H1 (cell line): ENCODE measurements around the gene FHL1.

Experiments
- ATF3 ChIP-seq: IDR thresholded peaks from 2 replicates; pipeline ENCODE4 v1.6.1; 2011; ENCODE audit warnings: low read depth, mild to moderate bottlenecking, low read length; ENCODE audit not compliant: insufficient read depth
- CTCF ChIP-seq, 3 experiments: IDR thresholded peaks; 1 replicate in 2 of 3; 2 replicates in 1 of 3; pipeline versions ENCODE4 v1.5.1 to v1.6.1; 2011; ENCODE audit warnings: low read length in 3 of 3, mild to moderate bottlenecking in 3 of 3, inconsistent platforms in 2 of 3, low read depth in 1 of 3, moderate library complexity in 1 of 3; ENCODE audit not compliant: insufficient read depth in 1 of 3; ENCODE audit errors: control extremely low read depth in 1 of 3
- EP300 ChIP-seq, 2 experiments: IDR thresholded peaks; 1 replicate in 1 of 2; 2 replicates in 1 of 2; pipeline ENCODE4 v1.6.1; 2011 to 2012; ENCODE audit warnings: low read depth in 2 of 2, low read length in 2 of 2, mild to moderate bottlenecking in 2 of 2, borderline replicate concordance in 1 of 2, inconsistent platforms in 1 of 2, moderate library complexity in 1 of 2
- EZH2 ChIP-seq: fragments of 200-600 bp; sonication (generic); IDR thresholded peaks from 2 replicates; pipeline ENCODE4 v1.7.1; 2012; ENCODE audit warnings: low read depth, mild to moderate bottlenecking, moderate library complexity, low read length, inconsistent platforms; ENCODE audit not compliant: severe bottlenecking
- MAX ChIP-seq: IDR thresholded peaks from 2 replicates; pipeline ENCODE4 v1.6.1; 2012; ENCODE audit warnings: inconsistent platforms
- POLR2A ChIP-seq, 2 experiments: IDR thresholded peaks; 1 replicate in 1 of 2; 2 replicates in 1 of 2; pipeline ENCODE4 v1.6.1; 2011; ENCODE audit warnings: low read depth in 2 of 2, low read length in 2 of 2, mild to moderate bottlenecking in 2 of 2; ENCODE audit errors: control extremely low read depth in 1 of 2
- RFX5 ChIP-seq: IDR thresholded peaks from 2 replicates; pipeline ENCODE4 v1.6.1; 2011; ENCODE audit warnings: low read depth, low read length, improper control_type of control experiment, borderline replicate concordance
- RNF2 ChIP-seq: fragments of 200-900, 300-1000 bp; sonication (generic); IDR thresholded peaks from 2 replicates; pipeline ENCODE4 v1.7.1; 2016; ENCODE audit warnings: borderline replicate concordance, low read depth, mild to moderate bottlenecking, antibody characterized with exemption, low read length; ENCODE audit not compliant: poor library complexity, severe bottlenecking; ENCODE audit errors: missing control alignments
- SIRT6 ChIP-seq: IDR thresholded peaks from one replicate; pipeline ENCODE4 v1.7.1; 2012; ENCODE audit warnings: low read length, inconsistent platforms
- YY1 ChIP-seq: IDR thresholded peaks from 2 replicates; pipeline ENCODE4 v1.6.1; 2011; ENCODE audit warnings: low read depth, mild to moderate bottlenecking, low read length
- ZNF274 ChIP-seq: IDR thresholded peaks from 2 replicates; pipeline ENCODE4 v1.7.0; 2012; ENCODE audit warnings: low read length, borderline replicate concordance; ENCODE audit errors: extremely low read depth

GRCh38 chrX:136192135-136192534, 44.8 kb downstream of the FHL1 start:
- TF ChIP-seq ATF3 (no peak), YY1 (no peak), CTCF (IDR thresholded peaks at IDR 0.05; ENCODE audit: control extremely low read depth in 1 of 3, insufficient read depth in 1 of 3, low read depth in 1 of 3, low read length in 3 of 3) (no peak), RFX5 (no peak), RNF2 (no peak), POLR2A (IDR thresholded peaks at IDR 0.05; ENCODE audit: control extremely low read depth in 1 of 2, low read depth in 2 of 2, low read length in 2 of 2) (no peak), EP300 (IDR thresholded peaks at IDR 0.05; ENCODE audit: borderline replicate concordance in 1 of 2, low read depth in 2 of 2, low read length in 2 of 2) (no peak), ZNF274 (no peak), SIRT6 (no peak), EZH2 (no peak), MAX (no peak)
